Natural killer cell treated with Interleukin-12 subunit alpha and Interleukin-12 subunit beta and Interleukin-15 and Interleukin-18, amount 100 ng/mL, for 72 hours (primary cell): ENCODE data around the gene SLC66A2. TPM values are rescaled to one million over a fixed set of nuclear protein-coding genes. Genes with fewer than 3 reads are reported as not detected.

ENCODE experiments used
- ATAC-seq, 2 donors: fragments of 150-1000 bp; cut with Tn5 transposase in 1 of 2; sonication (Bioruptor Pico), chemical (Tn5 transposase) in 1 of 2; 2 replicates each; pipeline ENCODE4 v1.10.0; 2021
- DNase-seq: peaks from one replicate; pipeline ENCODE4 v3.0.0; 2022; ENCODE audit warnings: low spot score
- H3K27ac Mint-ChIP-seq, 2 donors: 1 replicate in 1 of 2; 2 replicates in 1 of 2; pipeline ENCODE4 v1.8.0; 2022; ENCODE audit warnings: mixed read lengths in 2 of 2, mild to moderate bottlenecking in 1 of 2, moderate library complexity in 1 of 2
- H3K27me3 Mint-ChIP-seq, 2 donors: 1 replicate in 1 of 2; 2 replicates in 1 of 2; pipeline ENCODE4 v1.8.0; 2022; ENCODE audit warnings: mixed read lengths in 2 of 2
- H3K36me3 Mint-ChIP-seq: one replicate; pipeline ENCODE4 v1.8.0; 2022; ENCODE audit warnings: mixed read lengths
- H3K4me1 Mint-ChIP-seq, 2 donors: 1 replicate in 1 of 2; 2 replicates in 1 of 2; pipeline ENCODE4 v1.8.0; 2022; ENCODE audit warnings: low read depth in 2 of 2, mixed read lengths in 2 of 2, mild to moderate bottlenecking in 1 of 2
- H3K4me3 Mint-ChIP-seq: one replicate; pipeline ENCODE4 v1.8.0; 2022; ENCODE audit warnings: mixed read lengths
- H3K9me3 Mint-ChIP-seq: 2 replicates; pipeline ENCODE4 v1.8.0; 2022; ENCODE audit warnings: mixed read lengths
- total RNA-seq, 2 donors: library from RNA; stranded (reverse); gene quantifications; one replicate each; pipeline ENCODE4 v1.2.3, GENCODE V29; 2022

Gene SLC66A2
- total RNA-seq, 2 donors from 2014 or later: 23.8 to 28.1 TPM

- Mint-ChIP-seq H3K27me3 (no peaks in the 10 kb centered on the region), H3K36me3 (no peaks in the 10 kb centered on the region), H3K9me3 (no peaks in the 10 kb centered on the region), H3K4me3 (no peak overlapping the region), H3K4me1 (peaks cover 0 to 12% of the 10 kb centered on the region in 2 donors), H3K27ac (no peak overlapping the region)
- ATAC-seq: no peak
- no peak for DNase-seq
Measured at GRCh38 chr18:79919089-79919488, 32.4 kb downstream of the SLC66A2 start.

DNA sequence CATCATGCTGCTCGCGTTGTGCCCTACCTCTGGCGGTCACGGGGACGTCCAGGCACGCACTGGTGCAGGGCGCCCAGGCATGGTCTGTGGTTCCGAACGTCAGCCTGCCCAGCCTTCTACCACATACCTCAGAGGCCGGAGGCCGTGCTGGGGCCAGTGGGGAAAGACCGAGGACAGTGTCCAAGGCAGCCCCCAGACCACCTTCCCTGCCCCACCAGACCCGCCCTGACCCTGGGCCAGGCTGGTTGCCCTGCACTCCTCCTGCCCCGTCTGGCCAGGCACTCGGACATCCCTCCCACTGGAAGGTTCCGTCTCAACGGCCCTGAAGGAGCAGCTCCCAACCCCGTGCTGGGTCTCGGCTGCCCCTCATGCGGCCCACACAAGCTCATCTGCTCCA is 32.8 kb downstream of the SLC66A2 start:
- Mint-ChIP-seq H3K4me1 (peaks cover 0 to 13% of the 10 kb centered on the region in 2 donors), H3K36me3 (no peaks in the 10 kb centered on the region), H3K27ac (no peak overlapping the region), H3K4me3 (no peak overlapping the region), H3K9me3 (no peaks in the 10 kb centered on the region), H3K27me3 (no peaks in the 10 kb centered on the region)
- no peak for DNase-seq
- no peak for ATAC-seq

GRCh38 chr18:79917853-79918614 is 33.4 kb downstream of the SLC66A2 start:
- ATAC-seq: peak in 1 of 2 donors; percentile 48
- DNase-seq: no peak
- Mint-ChIP-seq H3K4me3 (no peak overlapping the region), H3K27me3 (no peaks in the 10 kb centered on the region), H3K4me1 (peaks cover 0 to 17% of the 10 kb centered on the region in 2 donors), H3K9me3 (no peaks in the 10 kb centered on the region), H3K27ac (no peak overlapping the region), H3K36me3 (no peaks in the 10 kb centered on the region)

- Mint-ChIP-seq H3K27ac (no peak overlapping the region), H3K36me3 (peaks cover under 1% of the 10 kb centered on the region), H3K27me3 (no peaks in the 10 kb centered on the region), H3K4me1 (peaks cover 0 to 18% of the 10 kb centered on the region in 2 donors), H3K9me3 (no peaks in the 10 kb centered on the region), H3K4me3 (no peak overlapping the region)
- DNase-seq (no peak), ATAC-seq (no peak)
Measured at GRCh38 chr18:79917169-79917852, 34.1 kb downstream of the SLC66A2 start.

- DNase-seq (no peak), ATAC-seq (no peak)
- Mint-ChIP-seq H3K27me3 (no peaks in the 10 kb centered on the region), H3K27ac (no peak overlapping the region), H3K9me3 (no peaks in the 10 kb centered on the region), H3K4me1 (peaks cover 0 to 20% of the 10 kb centered on the region in 2 donors), H3K36me3 (peaks cover 4% of the 10 kb centered on the region), H3K4me3 (no peak overlapping the region)
Measured at GRCh38 chr18:79916546-79917168, 34.8 kb downstream of the SLC66A2 start.

- Mint-ChIP-seq H3K9me3 (no peaks in the 10 kb centered on the region), H3K36me3 (peaks cover 4% of the 10 kb centered on the region), H3K27ac (no peak overlapping the region), H3K4me3 (no peak overlapping the region), H3K4me1 (peaks cover 0 to 20% of the 10 kb centered on the region in 2 donors), H3K27me3 (no peaks in the 10 kb centered on the region)
- ATAC-seq (no peak), DNase-seq (no peak)
Measured at GRCh38 chr18:79916128-79916494, 35.3 kb downstream of the SLC66A2 start.

- ATAC-seq (no peak), DNase-seq (no peak)
- no peaks in the 10 kb centered on the region for H3K27me3 Mint-ChIP-seq
- no peak overlapping the region for H3K27ac Mint-ChIP-seq
- H3K4me1 Mint-ChIP-seq: peaks cover 0 to 22% of the 10 kb centered on the region in 2 donors
- peaks cover 4% of the 10 kb centered on the region for H3K36me3 Mint-ChIP-seq
- no peak overlapping the region for H3K4me3 Mint-ChIP-seq
- no peaks in the 10 kb centered on the region for H3K9me3 Mint-ChIP-seq
Measured at GRCh38 chr18:79915161-79916127, 36.0 kb downstream of the SLC66A2 start.

DNA sequence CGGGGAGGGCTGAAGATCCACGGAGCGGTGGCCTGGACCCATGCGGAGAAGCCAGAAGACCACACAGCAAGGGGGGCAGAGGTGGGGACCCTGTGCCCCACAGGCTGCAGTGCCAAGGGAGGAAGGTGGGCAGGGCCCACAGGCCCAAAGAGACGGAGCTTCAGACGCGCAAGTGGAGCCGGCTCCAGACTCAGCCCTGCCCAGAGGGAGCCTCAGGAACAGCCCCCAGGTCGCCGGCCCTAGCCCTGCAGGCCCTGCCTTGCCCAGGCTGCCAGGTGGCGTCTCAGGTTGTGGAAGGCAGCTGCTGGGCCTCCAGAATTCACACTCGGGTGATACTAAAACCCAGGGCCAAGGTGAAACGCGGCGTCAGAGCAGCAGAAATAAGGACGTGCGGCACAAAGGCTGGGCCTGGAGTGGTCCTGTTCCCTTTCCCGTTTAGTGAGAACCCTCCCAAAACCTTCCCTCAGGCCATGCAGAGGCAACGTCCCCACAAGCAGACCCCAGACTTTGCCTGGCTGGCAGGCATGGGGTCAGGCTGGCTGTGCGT is 36.8 kb downstream of the SLC66A2 start:
- Mint-ChIP-seq H3K27me3 (no peaks in the 10 kb centered on the region), H3K36me3 (peaks cover 4% of the 10 kb centered on the region), H3K9me3 (no peaks in the 10 kb centered on the region), H3K27ac (no peak overlapping the region), H3K4me1 (peaks cover 0 to 24% of the 10 kb centered on the region in 2 donors), H3K4me3 (no peak overlapping the region)
- no peak for DNase-seq
- ATAC-seq: no peak

- Mint-ChIP-seq H3K4me1 (peaks cover 4 to 36% of the 10 kb centered on the region in 2 donors), H3K27ac (no peak overlapping the region), H3K36me3 (peaks cover 14% of the 10 kb centered on the region), H3K27me3 (no peaks in the 10 kb centered on the region), H3K9me3 (no peaks in the 10 kb centered on the region), H3K4me3 (no peak overlapping the region)
- ATAC-seq (no peak), DNase-seq (peak; percentile 13)
Measured at GRCh38 chr18:79912994-79913831, 38.2 kb downstream of the SLC66A2 start.

DNA sequence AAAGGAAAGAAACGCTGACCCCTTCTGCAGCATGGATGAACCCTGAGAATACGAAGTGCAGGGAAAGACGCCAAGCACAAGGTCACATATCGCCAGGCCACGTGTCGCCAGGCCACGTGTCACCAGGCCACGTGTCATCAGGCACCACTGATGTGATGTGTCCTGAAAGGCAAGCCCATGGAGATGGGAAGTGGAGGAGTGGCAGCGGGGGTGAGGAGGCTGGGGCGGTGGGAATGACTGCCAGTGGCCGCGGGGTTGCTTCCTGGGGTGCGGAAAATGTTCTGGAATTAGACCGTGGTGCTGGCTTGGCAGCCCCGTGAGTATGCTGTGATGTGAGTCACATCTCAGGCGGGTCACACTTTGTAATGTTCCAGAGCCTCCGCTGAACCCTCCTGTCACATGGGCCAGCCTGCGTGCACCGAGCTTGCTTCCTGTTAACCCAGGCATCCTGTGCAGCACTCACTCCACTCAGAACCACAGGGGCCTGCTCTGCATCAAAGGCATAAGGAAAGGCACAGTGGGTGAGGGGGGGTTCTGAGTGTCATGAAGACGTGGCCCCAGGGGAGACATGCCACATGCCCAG is 39.0 kb downstream of the SLC66A2 start:
- no peak overlapping the region for H3K4me3 Mint-ChIP-seq
- peaks cover 17% of the 10 kb centered on the region for H3K36me3 Mint-ChIP-seq
- ATAC-seq (peak in 1 of 2 donors; percentile 54), DNase-seq (peak; percentile 56)
- H3K4me1 Mint-ChIP-seq: peaks cover 4 to 35% of the 10 kb centered on the region in 2 donors
- H3K27me3 Mint-ChIP-seq: no peaks in the 10 kb centered on the region
- H3K9me3 Mint-ChIP-seq: no peaks in the 10 kb centered on the region
- no peak overlapping the region for H3K27ac Mint-ChIP-seq

DNA sequence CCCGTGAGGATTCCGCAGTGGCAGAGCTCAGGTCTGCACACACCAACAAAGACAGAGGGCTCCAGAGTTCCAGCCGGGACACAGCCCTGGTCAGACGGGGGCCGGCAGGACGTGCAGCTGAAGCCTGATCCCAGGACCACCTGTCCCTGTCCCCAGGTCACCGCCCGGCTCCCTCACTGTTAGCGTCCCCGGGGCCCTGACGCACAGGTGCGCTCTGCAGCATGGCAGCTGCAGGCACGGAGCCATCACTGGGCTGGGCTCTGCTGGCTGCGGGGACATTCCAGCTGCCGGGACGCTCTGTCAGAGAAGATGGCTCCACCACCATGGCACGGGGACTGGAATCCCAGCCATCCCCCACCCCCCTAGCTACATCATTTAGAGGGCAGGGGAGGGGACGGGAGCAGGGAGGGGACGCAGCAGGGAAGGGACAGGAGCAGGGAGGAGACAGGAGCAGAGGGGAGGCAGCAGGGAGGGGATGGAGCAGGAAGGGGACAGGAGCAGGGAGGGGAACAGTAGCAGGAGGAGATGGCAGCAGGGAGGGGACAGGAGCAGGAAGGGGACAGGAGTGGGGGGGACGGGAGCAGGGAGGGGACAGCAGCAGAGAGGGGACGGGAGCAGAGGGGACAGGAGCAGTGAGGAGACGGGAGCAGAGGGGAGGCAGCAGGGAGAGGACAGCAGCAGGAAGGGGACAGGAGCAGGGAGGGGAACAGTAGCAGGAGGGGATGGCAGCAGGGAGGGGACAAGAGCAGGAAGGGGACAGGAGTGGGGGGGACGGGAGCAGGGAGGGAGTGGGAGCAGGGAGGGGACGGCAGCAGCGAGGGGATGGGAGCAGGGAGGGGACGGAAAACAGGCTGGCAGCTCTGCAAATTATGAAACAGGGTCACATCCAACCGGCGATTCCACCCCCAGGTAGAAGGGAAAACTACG is 39.8 kb downstream of the SLC66A2 start:
- Mint-ChIP-seq H3K36me3 (peaks cover 17% of the 10 kb centered on the region), H3K9me3 (no peaks in the 10 kb centered on the region), H3K4me1 (peaks cover 4 to 35% of the 10 kb centered on the region in 2 donors), H3K4me3 (no peak overlapping the region), H3K27me3 (no peaks in the 10 kb centered on the region), H3K27ac (no peak overlapping the region)
- no peak for ATAC-seq
- no peak for DNase-seq
